Muscle of leg (tissue), 11 donors: Measurements from ENCODE around the gene SLC30A9. TPM values are rescaled to one million over a fixed set of nuclear protein-coding genes. Genes with fewer than 3 reads are reported as not detected.

ENCODE experiments used
- DNase-seq: peaks from one replicate; pipeline ENCODE4 v3.0.0; 2013
- H3K27ac ChIP-seq: one replicate; pipeline ENCODE4 v1.5.1; 2013; ENCODE audit warnings: mild to moderate bottlenecking, low read length, control low read depth
- H3K27me3 ChIP-seq: one replicate; pipeline ENCODE4 v1.6.1; 2013; ENCODE audit warnings: low read length; ENCODE audit not compliant: control insufficient read depth, insufficient read depth
- H3K36me3 ChIP-seq: one replicate; pipeline ENCODE4 v1.6.1; 2013; ENCODE audit warnings: low read length; ENCODE audit not compliant: control insufficient read depth, insufficient read depth
- H3K4me1 ChIP-seq: one replicate; pipeline ENCODE4 v1.6.1; 2013; ENCODE audit warnings: low read length; ENCODE audit not compliant: control insufficient read depth, insufficient read depth
- H3K4me3 ChIP-seq: one replicate; pipeline ENCODE4 v1.5.1; 2013; ENCODE audit warnings: low read length, control low read depth
- H3K9me3 ChIP-seq: replicated peaks from 2 replicates; pipeline ENCODE4 v1.6.1; 2013; ENCODE audit warnings: low read depth, low read length; ENCODE audit not compliant: control insufficient read depth
- WGBS: methylation state at CpG from one replicate; pipeline ENCODE4 v1.1.5; 2013; ENCODE audit warnings: missing lambda C conversion rate; ENCODE audit not compliant: insufficient coverage; 5-methylcytosine and 5-hydroxymethylcytosine counted together
- polyA plus RNA-seq, 8 donors: library from polyadenylated mRNA; unstranded; fragments of 120-200 nt; gene quantifications; one replicate each; pipeline versions ENCODE4 v1.2.1 to v1.2.3, GENCODE V29; 2013; ENCODE audit warnings: inconsistent platforms in 1 of 8, low replicate concordance in 1 of 8; ENCODE audit not compliant: insufficient read length in 8 of 8, insufficient read depth in 1 of 8
- total RNA-seq: library from RNA; stranded (reverse); fragments of 120-200 nt; gene quantifications from one replicate; pipeline ENCODE4 v1.2.4, GENCODE V29; 2013

Gene SLC30A9
- total and polyA plus RNA-seq, 9 donors = 41.8 to 62.0 (median 52.2) TPM

DNA sequence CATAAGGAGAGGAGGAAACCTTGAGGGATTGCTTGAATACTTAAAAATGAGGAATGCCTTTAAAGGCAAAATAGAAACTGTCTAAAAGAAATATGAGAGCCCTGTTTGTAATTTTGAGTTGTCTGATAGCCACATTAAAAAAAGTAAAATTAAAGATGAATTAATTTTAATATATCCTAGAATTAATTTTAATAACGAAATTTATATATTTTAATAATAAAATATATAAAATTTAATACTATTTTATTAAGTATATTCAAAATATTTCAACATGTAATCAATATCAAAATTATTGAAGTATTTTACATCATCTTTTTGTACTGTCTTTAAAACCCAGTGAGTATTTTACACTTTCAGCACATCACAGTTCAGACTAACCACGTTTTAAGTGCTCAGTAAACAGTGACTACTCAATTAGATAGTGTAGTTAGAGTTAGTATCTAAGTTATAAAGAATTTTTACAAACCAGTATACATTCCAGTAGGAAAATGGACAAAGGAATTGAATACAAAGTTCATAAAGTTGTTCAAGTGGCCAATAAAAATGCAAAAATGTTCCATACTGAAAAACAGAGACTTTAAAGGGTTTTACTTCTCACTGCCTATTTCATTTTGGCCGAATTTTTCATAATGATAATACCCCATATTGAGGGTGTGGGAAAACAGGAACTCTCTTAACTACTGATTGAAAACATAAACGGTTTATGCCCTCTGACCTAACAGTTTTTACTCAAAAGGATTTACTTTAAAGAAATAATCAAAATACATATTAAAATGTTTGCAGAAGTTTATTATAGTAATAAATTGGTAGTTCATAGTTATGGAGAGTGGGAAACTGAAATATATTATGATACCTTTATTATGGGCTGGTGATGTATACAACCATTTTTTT is 2.9 kb downstream of the SLC30A9 start:
- no peak overlapping the region for H3K27ac ChIP-seq
- H3K27me3 ChIP-seq = no peaks in the 10 kb centered on the region
- no peak overlapping the region for H3K4me3 ChIP-seq
- H3K9me3 ChIP-seq = no peaks in the 10 kb centered on the region
- H3K36me3 ChIP-seq = no peaks in the 10 kb centered on the region
- WGBS = no CpG with 5 or more reads among the region's 4 CpGs
- no peak for DNase-seq
- H3K4me1 ChIP-seq = peaks cover 8% of the 10 kb centered on the region

DNA sequence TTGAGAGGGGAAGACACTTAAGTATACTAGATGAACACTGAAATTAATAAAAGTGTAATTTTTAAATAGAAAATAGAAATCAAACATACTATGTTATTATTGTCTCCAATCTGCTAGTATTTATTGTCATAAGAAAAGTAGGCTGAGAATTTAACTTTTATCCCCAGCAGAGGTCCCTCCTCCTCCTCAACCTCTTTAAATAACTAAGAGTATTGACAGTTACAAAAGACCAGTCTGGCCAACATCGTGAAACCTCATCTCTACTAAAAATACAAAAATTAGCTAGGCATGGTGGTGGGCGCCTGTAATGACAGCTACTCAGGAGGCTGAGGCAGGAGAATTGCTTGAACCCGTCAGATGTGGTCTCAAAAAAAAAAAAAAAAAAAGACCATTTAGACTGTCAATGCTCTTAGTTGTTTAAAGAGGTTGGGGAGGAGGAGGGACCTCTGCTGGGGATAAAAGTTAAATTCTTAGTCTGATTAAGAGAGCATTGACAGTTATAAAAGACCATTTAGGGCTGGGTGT is 4.2 kb downstream of the SLC30A9 start:
- no peaks in the 10 kb centered on the region for H3K9me3 ChIP-seq

DNA sequence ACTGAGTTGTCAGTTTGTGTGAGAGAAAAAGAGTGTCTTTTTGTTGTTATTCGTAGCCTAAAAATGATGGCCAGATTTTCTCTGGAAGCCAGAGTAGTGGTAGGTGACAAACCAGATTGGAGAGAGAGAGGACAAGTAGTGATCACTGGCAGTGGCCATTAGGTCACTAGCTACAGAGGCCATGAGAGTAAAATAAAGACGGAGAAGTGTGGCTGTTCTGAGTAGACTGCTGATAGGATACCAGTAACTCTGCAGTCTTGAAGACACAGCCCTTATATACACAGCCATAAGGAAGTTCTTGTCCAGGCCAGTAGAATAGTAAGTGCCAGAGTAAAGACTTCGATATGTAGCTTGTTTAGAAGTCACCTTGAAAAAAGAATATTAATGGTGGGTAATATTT is 7.7 kb downstream of the SLC30A9 start:
- WGBS = 88% methylated on average over 1 of the region's 3 CpGs
- H3K36me3 ChIP-seq = peaks cover 2% of the 10 kb centered on the region
- no peak overlapping the region for H3K27ac ChIP-seq
- H3K9me3 ChIP-seq = no peaks in the 10 kb centered on the region
- no peak for DNase-seq
- no peaks in the 10 kb centered on the region for H3K4me1 ChIP-seq
- no peaks in the 10 kb centered on the region for H3K27me3 ChIP-seq
- H3K4me3 ChIP-seq = no peak overlapping the region

More for the DNA sequence above, 4.2 kb downstream of the SLC30A9 start:
- peaks cover 8% of the 10 kb centered on the region for H3K4me1 ChIP-seq
- no peaks in the 10 kb centered on the region for H3K27me3 ChIP-seq
- H3K36me3 ChIP-seq = peaks cover 2% of the 10 kb centered on the region
- H3K27ac ChIP-seq = no peak overlapping the region
- no peak overlapping the region for H3K4me3 ChIP-seq
- no CpG with 5 or more reads among the region's 3 CpGs for WGBS
- no peak for DNase-seq

DNA sequence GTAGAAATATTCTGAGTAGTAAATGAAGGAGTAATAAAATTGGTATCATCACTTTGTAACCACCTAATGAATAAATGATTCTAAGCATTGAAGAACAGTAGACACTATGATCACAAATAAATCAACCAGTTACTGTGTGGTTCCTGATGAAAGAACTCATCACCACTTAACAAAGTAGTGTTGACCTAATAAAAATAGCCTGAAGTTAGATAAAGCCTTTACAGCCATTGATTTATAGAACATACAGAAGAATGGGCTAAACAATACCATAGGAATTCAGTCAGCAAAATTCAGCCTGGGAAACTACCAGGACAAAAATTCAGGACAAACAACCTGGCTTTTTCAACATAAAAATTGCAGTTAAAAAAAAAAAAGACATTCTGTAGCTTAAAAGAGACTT is 9.0 kb downstream of the SLC30A9 start:
- H3K4me1 ChIP-seq = no peaks in the 10 kb centered on the region
- H3K27ac ChIP-seq = no peak overlapping the region
- H3K36me3 ChIP-seq = peaks cover 2% of the 10 kb centered on the region
- H3K4me3 ChIP-seq = no peak overlapping the region
- no peaks in the 10 kb centered on the region for H3K9me3 ChIP-seq
- no peaks in the 10 kb centered on the region for H3K27me3 ChIP-seq
- DNase-seq = no peak

DNA sequence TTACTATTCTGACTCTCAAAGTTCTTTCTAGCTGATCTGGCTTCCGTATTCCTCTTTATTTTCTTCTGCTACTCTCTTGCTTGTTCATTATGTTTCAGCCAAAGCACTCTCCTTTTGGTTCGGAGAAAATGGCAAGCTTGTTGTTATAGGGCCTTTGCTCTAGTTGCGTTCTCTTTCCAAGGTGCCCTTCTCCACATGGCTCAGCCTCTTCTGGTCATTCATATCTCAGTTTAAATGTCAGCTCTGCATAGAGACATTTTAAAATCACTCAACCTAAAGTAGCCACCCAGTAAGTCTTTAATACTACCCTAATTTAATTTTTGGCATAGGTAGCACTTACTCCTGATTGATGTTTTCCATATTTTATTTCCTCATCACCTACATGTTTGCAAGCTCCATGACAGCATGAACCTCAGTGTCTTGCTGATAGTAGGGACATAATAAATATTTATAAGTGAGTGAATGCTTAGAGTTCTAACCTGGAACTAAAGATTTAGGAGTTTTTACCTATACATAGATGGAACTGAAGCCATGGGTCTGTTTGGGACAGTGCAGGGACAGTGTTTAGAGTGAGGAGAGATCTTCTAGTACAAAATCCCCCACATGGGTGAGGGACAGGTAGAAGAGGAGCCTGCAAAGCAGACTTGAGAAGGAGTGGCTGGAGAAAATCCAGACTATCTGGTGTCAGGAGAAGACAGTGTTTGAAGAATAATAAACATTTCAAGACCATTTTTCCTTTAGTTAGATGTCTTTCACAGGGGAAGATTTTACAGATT is 17.9 kb downstream of the SLC30A9 start:
- Histone ChIP-seq H3K4me3 (no peak overlapping the region), H3K9me3 (no peaks in the 10 kb centered on the region), H3K36me3 (peaks cover 4% of the 10 kb centered on the region), H3K4me1 (no peaks in the 10 kb centered on the region), H3K27me3 (no peaks in the 10 kb centered on the region), H3K27ac (no peak overlapping the region)
- DNase-seq = no peak
- 100% methylated on average over 1 of the region's 3 CpGs for WGBS

GRCh38 chr4:42015438-42015837 is 25.1 kb downstream of the SLC30A9 start:
- no peak for DNase-seq
- Histone ChIP-seq H3K9me3 (no peaks in the 10 kb centered on the region), H3K27ac (no peak overlapping the region), H3K4me1 (no peaks in the 10 kb centered on the region), H3K4me3 (no peak overlapping the region), H3K27me3 (no peaks in the 10 kb centered on the region), H3K36me3 (peaks cover 3% of the 10 kb centered on the region)
- WGBS = 100% methylated on average over 1 of the region's 2 CpGs

DNA sequence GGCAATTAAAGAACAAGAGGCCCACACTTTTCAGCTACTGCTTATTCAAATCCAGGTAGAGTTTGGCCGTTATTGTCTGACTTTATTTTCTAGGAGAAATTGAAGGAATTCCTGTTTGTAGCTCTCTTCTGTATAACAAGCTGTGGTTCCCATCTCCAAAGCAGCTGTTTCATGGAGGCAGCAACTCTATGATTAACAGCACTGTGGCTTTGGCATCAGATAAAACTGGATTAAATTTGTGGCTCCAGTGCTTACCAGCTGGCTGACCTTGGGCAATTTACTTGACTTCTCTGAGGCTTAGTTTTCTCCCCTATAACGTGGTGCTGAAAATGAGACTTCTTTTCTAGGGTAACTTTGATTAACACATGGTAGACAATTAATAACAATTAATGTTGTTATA is 28.1 kb downstream of the SLC30A9 start:
- Histone ChIP-seq H3K4me1 (no peaks in the 10 kb centered on the region), H3K36me3 (peaks cover 6% of the 10 kb centered on the region), H3K9me3 (no peaks in the 10 kb centered on the region), H3K27ac (no peak overlapping the region), H3K27me3 (no peaks in the 10 kb centered on the region), H3K4me3 (no peak overlapping the region)
- WGBS = no CpG with 5 or more reads among the region's 2 CpGs
- peak; percentile 7 for DNase-seq

- WGBS = no CpG with 5 or more reads among the region's 1 CpG
- Histone ChIP-seq H3K27ac (no peak overlapping the region), H3K36me3 (peaks cover 9% of the 10 kb centered on the region), H3K4me1 (no peaks in the 10 kb centered on the region), H3K4me3 (no peak overlapping the region), H3K9me3 (peaks cover 8% of the 10 kb centered on the region), H3K27me3 (no peaks in the 10 kb centered on the region)
- no peak for DNase-seq
Measured at GRCh38 chr4:42048394-42048793, 58.1 kb downstream of the SLC30A9 start.

DNA sequence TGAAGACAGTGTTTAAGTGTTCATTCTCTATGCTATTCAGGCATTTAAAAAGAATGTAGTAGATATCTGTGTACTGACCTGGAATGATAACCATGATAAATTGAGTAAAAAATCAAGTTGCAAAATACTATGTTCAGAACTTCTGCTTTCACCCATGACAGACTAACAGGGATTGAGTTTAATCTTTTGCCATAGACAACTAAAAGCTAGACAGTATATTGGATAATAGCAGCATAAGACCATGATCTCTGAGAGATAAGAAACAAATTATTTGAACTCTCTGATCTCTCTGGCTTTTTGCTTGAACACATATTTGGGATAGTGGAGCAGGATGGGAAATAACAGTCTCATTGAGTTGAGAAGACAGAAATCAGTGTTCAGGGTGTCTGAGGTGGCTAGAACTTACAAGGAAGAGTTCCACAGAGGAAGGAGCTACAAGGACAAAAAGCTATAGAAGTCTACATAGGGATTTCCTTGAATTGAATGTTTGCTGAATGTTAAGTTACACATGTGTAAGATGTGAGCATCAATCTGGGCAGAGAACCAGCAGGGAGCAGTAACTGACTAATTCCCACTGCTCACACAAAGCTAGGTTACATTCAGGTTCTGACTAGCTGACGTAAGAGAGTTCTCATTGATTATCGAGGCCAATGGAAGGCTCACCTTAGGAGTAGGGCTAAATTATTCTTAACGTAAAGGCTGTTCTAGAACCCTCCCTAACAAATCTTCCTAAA is 60.4 kb downstream of the SLC30A9 start:
- DNase-seq = peak; percentile 20
- Histone ChIP-seq H3K9me3 (no peaks in the 10 kb centered on the region), H3K36me3 (peaks cover 11% of the 10 kb centered on the region), H3K4me1 (no peaks in the 10 kb centered on the region), H3K4me3 (no peak overlapping the region), H3K27ac (no peak overlapping the region), H3K27me3 (no peaks in the 10 kb centered on the region)
- 86% methylated on average over 1 of the region's 3 CpGs for WGBS

DNA sequence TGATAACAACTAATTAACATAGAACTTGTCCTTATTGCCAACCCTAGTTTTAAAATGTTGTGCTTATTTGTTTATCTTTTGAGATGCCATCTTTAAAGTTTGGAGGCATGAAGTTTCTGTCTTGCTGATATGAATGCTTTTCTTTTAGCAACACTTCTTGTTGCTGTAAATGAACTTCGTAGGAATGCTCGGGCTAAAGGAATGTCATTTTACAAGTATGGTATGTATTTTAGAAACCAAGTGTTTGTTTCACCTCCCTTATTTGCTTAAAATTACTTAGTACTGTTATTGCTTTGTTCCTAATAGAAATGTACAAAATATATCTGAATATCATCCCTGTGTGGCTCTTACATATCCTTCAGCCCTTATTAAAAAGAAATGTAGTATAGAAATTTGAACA is 76.1 kb downstream of the SLC30A9 start:
- no CpG with 5 or more reads among the region's 2 CpGs for WGBS

More for the DNA sequence above, 76.1 kb downstream of the SLC30A9 start:
- Histone ChIP-seq H3K27me3 (no peaks in the 10 kb centered on the region), H3K9me3 (no peaks in the 10 kb centered on the region), H3K4me1 (no peaks in the 10 kb centered on the region), H3K36me3 (peaks cover 16% of the 10 kb centered on the region), H3K4me3 (no peak overlapping the region), H3K27ac (no peak overlapping the region)
- DNase-seq = no peak
